ENCODE results near the gene LRRC74B.
"Not testable (repeated sequence)": the region's sequence is repeated elsewhere in the genome, so short reads cannot be mapped to it uniquely, and the experiment has no call there.

Gene LRRC74B

GRCh38 chr22:21080435-21081137 lies 34.8 kb downstream of the LRRC74B start:
- no peak for DNase-seq

GRCh38 chr22:21082248-21082647 lies 36.5 kb downstream of the LRRC74B start:
- DNase-seq: no peak

- DNase-seq: no peak
Observed at GRCh38 chr22:21087119-21087518, 41.4 kb downstream of the LRRC74B start.

GRCh38 chr22:21087926-21088325 lies 42.2 kb downstream of the LRRC74B start:
- not testable (repeated sequence) for DNase-seq

GRCh38 chr22:21091220-21091619 lies 45.5 kb downstream of the LRRC74B start:
- DNase-seq: not testable (repeated sequence)

- no peak for DNase-seq
Observed at GRCh38 chr22:21092797-21093554, 47.2 kb downstream of the LRRC74B start.

- not testable (repeated sequence) for DNase-seq
Observed at GRCh38 chr22:21093555-21094137, 47.9 kb downstream of the LRRC74B start.

- DNase-seq: no peak
Observed at GRCh38 chr22:21094911-21095772, 49.4 kb downstream of the LRRC74B start.

- DNase-seq: no peak
Observed at GRCh38 chr22:21095773-21096107, 50.0 kb downstream of the LRRC74B start.

GRCh38 chr22:21096878-21097277 lies 51.1 kb downstream of the LRRC74B start:
- not testable (repeated sequence) for DNase-seq

- no peak for DNase-seq
Observed at GRCh38 chr22:21098099-21098671, 52.4 kb downstream of the LRRC74B start.

GRCh38 chr22:21099578-21099977 lies 53.8 kb downstream of the LRRC74B start:
- DNase-seq: no peak

- no peak for DNase-seq
Observed at GRCh38 chr22:21100149-21101032, 54.6 kb downstream of the LRRC74B start.

- no peak for DNase-seq
Observed at GRCh38 chr22:21101877-21102638, 56.3 kb downstream of the LRRC74B start.

GRCh38 chr22:21102659-21103267 lies 57.0 kb downstream of the LRRC74B start:
- DNase-seq: peak; percentile 80

- DNase-seq: no peak
Observed at GRCh38 chr22:21103633-21104032, 57.9 kb downstream of the LRRC74B start.

GRCh38 chr22:21104126-21104691 lies 58.5 kb downstream of the LRRC74B start:
- DNase-seq: no peak

GRCh38 chr22:21105294-21105693 lies 59.5 kb downstream of the LRRC74B start:
- no peak for DNase-seq

GRCh38 chr22:21106000-21106399 lies 60.3 kb downstream of the LRRC74B start:
- DNase-seq: no peak

All from activated naive CD4-positive, alpha-beta T cell treated with anti-CD3 and anti-CD28 coated beads, Interleukin-2, amount 50 U/mL, for 16 hours (primary cell).